GM21360 (cell line): Measurements from ENCODE around the gene PPP2R3B.
"Not testable (repeated sequence)": the region's sequence is repeated elsewhere in the genome, so short reads cannot be mapped to it uniquely, and the experiment has no call there.

Source experiments
- ATAC-seq: cut with Tn5 transposase; IDR thresholded peaks from one replicate; pipeline ENCODE4 v1.9.1; 2021; ENCODE audit warnings: mild to moderate bottlenecking, moderate library complexity; ENCODE audit not compliant: unreplicated experiment

The PPP2R3B gene

GRCh38 chrX:340641-341423 lies 45.9 kb downstream of the PPP2R3B start:
- ATAC-seq: no peak

GRCh38 chrX:340121-340520 lies 46.6 kb downstream of the PPP2R3B start:
- no peak for ATAC-seq

GRCh38 chrX:338836-339400 lies 47.8 kb downstream of the PPP2R3B start:
- ATAC-seq: no peak

- no peak for ATAC-seq
Measured at GRCh38 chrX:338281-338835, 48.3 kb downstream of the PPP2R3B start.

GRCh38 chrX:337331-337831 lies 49.3 kb downstream of the PPP2R3B start:
- ATAC-seq: no peak

- ATAC-seq: no peak
Measured at GRCh38 chrX:336227-336626, 50.5 kb downstream of the PPP2R3B start.

GRCh38 chrX:335758-336155 lies 51.0 kb downstream of the PPP2R3B start:
- no peak for ATAC-seq

GRCh38 chrX:334971-335757 lies 51.5 kb downstream of the PPP2R3B start:
- no peak for ATAC-seq

- ATAC-seq: no peak
Measured at GRCh38 chrX:334331-334891, 52.3 kb downstream of the PPP2R3B start.

GRCh38 chrX:333611-334311 lies 52.9 kb downstream of the PPP2R3B start:
- no peak for ATAC-seq

GRCh38 chrX:332916-333610 lies 53.6 kb downstream of the PPP2R3B start:
- ATAC-seq: no peak

- ATAC-seq: no peak
Measured at GRCh38 chrX:332496-332860, 54.2 kb downstream of the PPP2R3B start.

GRCh38 chrX:331825-332495 lies 54.7 kb downstream of the PPP2R3B start:
- ATAC-seq: no peak

GRCh38 chrX:331151-331824 lies 55.4 kb downstream of the PPP2R3B start:
- no peak for ATAC-seq

GRCh38 chrX:330726-331150 lies 56.0 kb downstream of the PPP2R3B start:
- ATAC-seq: no peak

- not testable (repeated sequence) for ATAC-seq
Measured at GRCh38 chrX:330141-330725, 56.5 kb downstream of the PPP2R3B start.

- ATAC-seq: no peak
Measured at GRCh38 chrX:329291-329910, 57.3 kb downstream of the PPP2R3B start.

- ATAC-seq: no peak
Measured at GRCh38 chrX:327660-328126, 59.0 kb downstream of the PPP2R3B start.
